ENCODE data around the gene MFSD12. TPM values are rescaled to one million over a fixed set of nuclear protein-coding genes. Genes with fewer than 3 reads are reported as not detected.
A peak's percentile ranks its signal among the peaks of the same experiment; 100 is the strongest.

Gene MFSD12
- total and polyA plus RNA-seq, 11 donors = 15.7 to 62.8 (median 23.4) TPM

DNA sequence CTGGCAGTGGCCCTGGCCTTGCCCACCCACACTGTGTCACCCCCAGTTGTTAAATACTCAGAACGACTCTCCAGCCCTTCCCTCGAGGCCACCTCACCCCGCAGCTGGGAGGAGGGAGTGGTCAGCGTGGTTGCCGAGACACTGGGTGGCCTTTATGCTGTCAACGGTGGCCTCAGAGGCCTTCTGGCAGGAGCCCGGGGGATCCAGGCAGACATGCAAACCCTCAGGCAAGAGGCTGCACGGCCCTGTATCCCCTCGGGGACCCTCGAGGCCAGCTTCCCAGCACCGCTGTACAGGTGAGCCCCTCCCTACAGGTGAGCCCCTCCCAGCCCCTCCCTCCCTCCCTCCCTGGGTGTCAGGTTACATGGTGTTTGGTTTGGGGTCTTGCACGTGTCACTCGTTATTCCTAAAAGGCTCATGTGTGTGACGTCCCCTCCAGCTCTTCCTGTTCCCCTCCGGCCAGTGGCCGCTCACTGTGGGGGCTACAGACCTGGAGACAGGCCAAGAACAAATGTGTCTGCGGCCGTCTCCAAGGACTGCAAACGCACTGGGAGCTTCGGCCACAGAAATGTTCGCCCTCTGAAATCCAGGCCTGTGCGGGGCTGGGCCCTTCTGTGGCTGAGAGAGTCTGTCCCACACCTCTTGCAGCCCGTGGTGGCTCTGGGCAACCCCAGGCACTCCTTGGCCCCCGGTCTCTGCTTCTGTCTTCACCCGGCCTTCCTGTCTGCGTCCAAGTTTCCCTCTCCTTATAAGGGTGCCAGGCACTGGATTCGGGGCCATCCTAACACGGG lies 18.2 kb downstream of the MFSD12 start, which contains the start of gene TEKTIP1:
Gene TEKTIP1, plus strand, starts transcription at position 210 of the 791 bp plus-strand sequence. Its CDS starts 4 bp downstream, at position 214.
- DNase-seq (peak in 1 of 5 donors; percentile 25), ATAC-seq (peak in 1 of 4 donors; percentile 1)
- Histone ChIP-seq H3K4me1 (peaks cover 0 to 15% (median 0%) of the 10 kb centered on the region in 12 donors), H3K27me3 (no peaks in the 10 kb centered on the region), H3K36me3 (peaks cover 0 to 39% (median 23%) of the 10 kb centered on the region in 9 donors), H3K4me3 (no peak within 1 kb of the TSS), H3K9me3 (no peaks in the 10 kb centered on the region), H3K27ac (peak within 1 kb of the TSS in 1 of 12 donors; percentile 24)
- no peak for TF ChIP-seq POLR2A (IDR thresholded peaks at IDR 0.05)
- TF ChIP-seq, protein P1, sequence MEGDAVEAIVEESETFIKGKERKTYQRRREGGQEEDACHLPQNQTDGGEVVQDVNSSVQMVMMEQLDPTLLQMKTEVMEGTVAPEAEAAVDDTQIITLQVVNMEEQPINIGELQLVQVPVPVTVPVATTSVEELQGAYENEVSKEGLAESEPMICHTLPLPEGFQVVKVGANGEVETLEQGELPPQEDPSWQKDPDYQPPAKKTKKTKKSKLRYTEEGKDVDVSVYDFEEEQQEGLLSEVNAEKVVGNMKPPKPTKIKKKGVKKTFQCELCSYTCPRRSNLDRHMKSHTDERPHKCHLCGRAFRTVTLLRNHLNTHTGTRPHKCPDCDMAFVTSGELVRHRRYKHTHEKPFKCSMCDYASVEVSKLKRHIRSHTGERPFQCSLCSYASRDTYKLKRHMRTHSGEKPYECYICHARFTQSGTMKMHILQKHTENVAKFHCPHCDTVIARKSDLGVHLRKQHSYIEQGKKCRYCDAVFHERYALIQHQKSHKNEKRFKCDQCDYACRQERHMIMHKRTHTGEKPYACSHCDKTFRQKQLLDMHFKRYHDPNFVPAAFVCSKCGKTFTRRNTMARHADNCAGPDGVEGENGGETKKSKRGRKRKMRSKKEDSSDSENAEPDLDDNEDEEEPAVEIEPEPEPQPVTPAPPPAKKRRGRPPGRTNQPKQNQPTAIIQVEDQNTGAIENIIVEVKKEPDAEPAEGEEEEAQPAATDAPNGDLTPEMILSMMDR (IDR thresholded peaks at IDR 0.05) = no peak
- 61 to 80% (median 66%) methylated on average over 18 to 28 of the region's 28 CpGs for WGBS, 4 donors
- intact Hi-C loops (cut with DNase I) = no loop called here

GRCh38 chr19:3538258-3538929 lies 19.0 kb downstream of the MFSD12 start:
- Histone ChIP-seq H3K36me3 (peaks cover 0 to 39% (median 31%) of the 10 kb centered on the region in 9 donors), H3K4me3 (no peak overlapping the region), H3K9me3 (no peaks in the 10 kb centered on the region), H3K27ac (peak overlapping the region in 1 of 12 donors; percentile 24), H3K27me3 (no peaks in the 10 kb centered on the region), H3K4me1 (peaks cover 0 to 12% (median 0%) of the 10 kb centered on the region in 12 donors)
- ATAC-seq = no peak
- no peak for TF ChIP-seq POLR2A (IDR thresholded peaks at IDR 0.05)
- TF ChIP-seq, protein P1 (IDR thresholded peaks at IDR 0.05) = no peak
- WGBS, 4 donors = 86 to 90% (median 86%) methylated on average over 24 to 25 of the region's 25 CpGs
- no peak for DNase-seq
- intact Hi-C loops (cut with DNase I) = no loop called here

DNA sequence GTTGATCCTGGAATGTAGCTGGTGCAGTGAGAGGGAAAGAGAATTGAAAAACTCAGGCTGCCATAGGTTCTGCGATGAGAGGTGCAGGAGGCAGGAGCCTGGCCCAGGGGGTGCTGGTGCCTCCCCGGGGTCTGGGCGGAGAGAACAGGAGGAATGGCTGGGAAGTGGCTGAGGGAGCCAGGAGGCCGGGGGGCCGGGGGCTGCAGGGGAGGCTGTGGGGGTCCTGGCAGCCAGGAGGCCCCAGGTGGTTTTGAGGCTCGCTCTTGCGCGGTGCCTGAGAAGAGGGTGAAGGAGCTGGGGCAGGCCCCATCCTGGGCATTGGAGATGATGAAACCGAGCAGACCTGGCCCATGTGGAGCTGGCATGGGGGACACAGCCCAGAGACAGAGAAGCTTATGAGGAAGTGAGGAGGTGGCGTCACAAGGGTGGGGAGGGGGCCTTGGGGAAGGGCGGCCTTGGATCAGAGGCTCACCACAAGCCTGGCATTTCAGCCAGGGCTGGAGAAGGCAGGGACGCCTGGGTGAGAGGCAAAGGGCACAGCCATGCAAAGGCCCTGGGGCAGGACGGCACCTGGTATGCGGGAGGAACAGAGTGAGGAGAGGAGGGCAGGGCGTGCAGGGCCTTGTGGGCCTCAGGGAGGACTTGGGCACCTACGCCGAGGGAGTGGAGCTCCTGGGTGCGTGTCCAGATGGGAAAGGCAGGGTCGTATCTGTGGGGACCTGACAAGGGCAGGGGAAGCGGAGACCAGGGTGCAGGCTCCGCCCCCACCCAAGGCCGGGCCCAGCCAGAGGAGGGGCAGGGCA lies 19.7 kb downstream of the MFSD12 start:
- no peaks in the 10 kb centered on the region for H3K27me3 ChIP-seq
- H3K9me3 ChIP-seq = no peaks in the 10 kb centered on the region
- WGBS, 4 donors = 85 to 90% (median 88%) methylated on average over 21 to 22 of the region's 22 CpGs
- intact Hi-C loops (cut with DNase I) = no loop called here
- DNase-seq = peak in 1 of 5 donors; percentile 29
- H3K27ac ChIP-seq = peak overlapping the region in 3 of 12 donors; percentile 17 to 46 (median 24)
- no peak overlapping the region for H3K4me3 ChIP-seq
- peak in 3 of 4 donors; percentile 4 to 7 (median 6) for ATAC-seq
- no peak for TF ChIP-seq POLR2A (IDR thresholded peaks at IDR 0.05)
- TF ChIP-seq, protein P1 (IDR thresholded peaks at IDR 0.05) = no peak
- peaks cover 0 to 9% (median 0%) of the 10 kb centered on the region in 12 donors for H3K4me1 ChIP-seq
- peaks cover 0 to 46% (median 38%) of the 10 kb centered on the region in 9 donors for H3K36me3 ChIP-seq

Data from heart left ventricle (tissue), 16 donors.